ENCODE results near the gene DMRTC1B.
"Not testable (repeated sequence)": the region's sequence is repeated elsewhere in the genome, so short reads cannot be mapped to it uniquely, and the experiment has no call there.

The DMRTC1B gene, protein sequence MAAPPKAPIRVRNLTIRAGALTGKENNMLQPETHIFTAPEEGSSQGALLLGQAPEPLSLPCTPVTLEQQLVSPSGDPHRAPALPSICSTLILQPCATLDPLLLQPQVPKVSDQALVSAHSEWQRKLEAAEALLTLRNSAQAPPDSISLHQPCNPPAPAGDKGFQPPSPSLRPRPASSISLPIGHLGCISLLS

GRCh38 chrX:72776653-72777466 lies at the start of gene DMRTC1B:
Gene DMRTC1B, plus strand, starts transcription at chrX:72776890. Its CDS starts 68,246 bp downstream, at chrX:72845136.
- not testable (repeated sequence) for DNase-seq

GRCh38 chrX:72727846-72728245 lies 48.8 kb upstream of the DMRTC1B start:
- no peak for DNase-seq

DNA sequence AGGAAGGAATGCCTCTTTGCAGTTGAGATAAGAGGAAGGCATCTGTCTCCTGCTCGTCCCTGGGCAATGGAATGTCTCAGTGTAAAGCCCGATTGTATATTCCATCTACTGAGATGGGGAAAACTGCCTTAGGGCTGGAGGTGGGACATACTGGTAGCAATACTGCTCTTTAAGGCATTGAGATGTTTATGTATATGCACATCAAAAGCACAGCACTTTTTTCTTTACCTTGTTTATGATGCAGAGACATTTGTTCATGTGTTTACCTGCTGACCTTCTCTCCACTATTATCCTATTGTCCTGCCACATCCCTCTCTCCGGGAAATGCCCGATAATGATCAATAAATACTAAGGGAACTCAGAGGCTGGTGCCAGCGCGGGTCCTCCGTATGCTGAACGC lies 43.1 kb upstream of the DMRTC1B start:
- DNase-seq: not testable (repeated sequence)

- DNase-seq: no peak
These were observed 41.1 kb upstream of the DMRTC1B start for GRCh38 chrX:72735561-72735960.

DNA sequence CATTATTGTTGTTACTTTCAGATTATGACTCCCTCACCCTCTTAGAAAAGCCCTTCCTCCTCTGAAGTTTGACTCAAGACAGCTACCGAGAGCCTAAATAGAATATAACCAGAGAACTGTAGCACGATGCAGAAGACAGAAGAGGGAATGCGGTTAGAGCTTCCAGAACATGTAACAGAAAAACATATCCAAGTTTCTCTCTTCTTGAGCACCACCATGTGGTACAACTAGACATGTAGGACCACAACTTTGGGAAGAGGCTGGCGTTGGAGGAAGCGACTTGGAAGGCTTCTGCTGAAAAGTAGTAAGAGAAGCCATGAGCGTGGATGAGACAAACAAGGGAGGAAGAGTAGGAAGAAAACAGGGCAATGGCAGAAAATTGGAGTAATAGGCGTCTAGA lies 31.1 kb upstream of the DMRTC1B start:
- not testable (repeated sequence) for DNase-seq

GRCh38 chrX:72748545-72748944 lies 28.1 kb upstream of the DMRTC1B start:
- DNase-seq: not testable (repeated sequence)

DNA sequence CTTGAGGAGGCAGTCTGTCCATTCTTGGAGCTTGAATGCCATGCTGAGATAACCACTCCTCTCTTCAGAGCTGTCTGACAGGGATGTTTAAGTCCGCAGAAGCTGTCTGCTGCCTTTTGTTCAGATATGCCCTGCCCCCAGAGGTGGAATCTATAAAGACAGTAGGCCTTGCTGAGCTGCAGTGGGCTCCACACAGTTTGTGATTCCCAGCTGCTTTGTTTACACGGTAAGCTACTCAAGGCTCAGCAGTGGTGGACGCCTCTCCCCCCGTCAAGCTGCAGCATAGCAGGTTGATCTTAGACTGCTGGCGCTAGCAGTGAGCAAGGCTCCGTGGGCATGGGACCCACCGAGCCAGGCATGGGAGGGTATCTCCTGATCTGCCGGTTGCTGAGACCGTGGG lies 16.2 kb upstream of the DMRTC1B start:
- DNase-seq: not testable (repeated sequence)

DNA sequence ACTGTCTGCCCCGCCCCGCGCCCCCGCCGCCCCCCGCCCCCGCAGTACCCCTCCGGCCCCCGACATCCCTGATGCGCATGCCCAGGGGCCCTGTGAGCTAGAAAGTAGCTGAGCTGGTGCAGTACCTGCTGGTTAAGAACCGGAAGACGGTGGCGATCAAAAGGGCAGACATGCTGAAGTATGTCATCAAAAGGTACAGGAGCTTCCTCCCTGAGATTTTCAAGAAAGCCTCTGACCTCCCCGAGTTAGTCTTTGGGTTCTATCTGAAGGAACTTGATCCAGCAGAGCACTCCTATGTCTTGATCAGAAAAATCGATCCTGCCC lies 739 bp downstream of the DMRTC1B start:
- DNase-seq: not testable (repeated sequence)

- not testable (repeated sequence) for DNase-seq
These were observed 1.5 kb downstream of the DMRTC1B start for GRCh38 chrX:72778146-72778545.

GRCh38 chrX:72782560-72782959 lies 5.9 kb downstream of the DMRTC1B start, which contains the start of gene FAM236B:
Gene FAM236B, minus strand, starts transcription at chrX:72782660. Its CDS starts 100 bp downstream, at chrX:72782560.
- DNase-seq: not testable (repeated sequence)

- DNase-seq: not testable (repeated sequence)
These were observed 6.8 kb downstream of the DMRTC1B start for GRCh38 chrX:72783365-72783936.

GRCh38 chrX:72783964-72784363 lies 7.3 kb downstream of the DMRTC1B start:
- not testable (repeated sequence) for DNase-seq

DNA sequence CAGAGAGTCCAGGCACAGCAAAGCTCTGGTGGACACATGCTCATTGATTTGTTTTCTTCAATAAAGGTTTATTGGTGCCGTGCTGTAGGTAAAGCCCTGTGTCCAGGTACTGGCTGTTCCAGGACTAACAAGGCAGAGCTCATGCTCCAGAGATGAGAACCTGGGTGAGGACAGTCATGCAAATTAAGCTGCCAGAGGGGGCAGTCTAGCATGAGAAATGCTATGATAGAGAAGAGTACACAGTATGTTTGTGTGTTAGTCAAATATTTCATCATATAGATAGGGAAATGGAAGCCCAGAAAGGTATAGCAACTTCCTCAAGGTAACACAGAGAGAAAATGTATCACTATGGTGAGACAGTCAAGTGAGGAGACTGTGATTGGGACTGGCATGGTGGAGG lies 11.5 kb downstream of the DMRTC1B start:
- DNase-seq: not testable (repeated sequence)

- DNase-seq: not testable (repeated sequence)
These were observed 13.7 kb downstream of the DMRTC1B start for GRCh38 chrX:72790390-72790789.

DNA sequence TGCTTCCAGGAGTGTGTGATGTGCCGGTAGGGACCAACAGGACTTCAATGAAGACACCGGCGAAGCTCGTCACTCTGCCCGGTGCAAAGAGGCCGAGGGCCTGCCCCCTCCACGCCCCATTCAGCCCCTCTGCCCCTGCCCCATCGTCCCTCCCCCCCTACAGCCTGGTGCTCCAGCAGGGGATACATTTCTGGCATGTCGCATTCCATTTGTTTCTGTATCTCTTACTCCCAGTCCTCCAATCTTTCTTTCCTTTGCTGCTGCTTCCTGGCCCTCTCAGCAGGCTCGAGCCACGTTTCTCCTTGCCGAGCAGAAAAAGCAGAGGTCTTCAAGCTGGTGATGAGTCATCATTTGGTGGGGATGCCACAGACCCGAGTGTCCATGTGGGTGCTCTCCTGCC lies 31.4 kb downstream of the DMRTC1B start, which contains the start of gene FAM236D:
Gene FAM236D (minus strand): TSS at position 101 of the 400 bp plus-strand sequence. CDS start 100 bp downstream, at position 1.
- DNase-seq: not testable (repeated sequence)

- not testable (repeated sequence) for DNase-seq
These were observed 54.0 kb downstream of the DMRTC1B start for GRCh38 chrX:72830701-72831100.

DNA sequence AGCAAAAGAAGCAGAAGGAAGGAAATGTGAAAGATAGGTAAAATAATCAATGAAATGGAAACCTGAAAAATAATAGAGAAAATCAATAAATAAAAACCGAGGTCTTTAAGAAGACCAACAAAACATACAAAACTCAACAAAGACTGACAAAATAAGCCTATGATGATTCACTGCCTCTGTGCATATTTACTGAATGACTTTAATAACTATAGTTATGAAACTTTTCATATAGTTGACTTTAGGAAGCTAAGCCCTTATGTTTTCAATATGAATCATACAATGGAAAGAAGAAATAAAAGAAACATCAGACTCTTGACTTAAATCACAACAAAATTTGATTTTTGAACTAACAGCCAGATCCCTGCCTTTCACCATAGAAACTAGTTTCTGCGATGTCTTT lies 60.8 kb downstream of the DMRTC1B start:
- DNase-seq: not testable (repeated sequence)

DNA sequence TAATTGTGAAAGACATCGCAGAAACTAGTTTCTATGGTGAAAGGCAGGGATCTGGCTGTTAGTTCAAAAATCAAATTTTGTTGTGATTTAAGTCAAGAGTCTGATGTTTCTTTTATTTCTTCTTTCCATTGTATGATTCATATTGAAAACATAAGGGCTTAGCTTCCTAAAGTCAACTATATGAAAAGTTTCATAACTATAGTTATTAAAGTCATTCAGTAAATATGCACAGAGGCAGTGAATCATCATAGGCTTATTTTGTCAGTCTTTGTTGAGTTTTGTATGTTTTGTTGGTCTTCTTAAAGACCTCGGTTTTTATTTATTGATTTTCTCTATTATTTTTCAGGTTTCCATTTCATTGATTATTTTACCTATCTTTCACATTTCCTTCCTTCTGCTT lies 106.2 kb downstream of the DMRTC1B start:
- DNase-seq: not testable (repeated sequence)

- DNase-seq: not testable (repeated sequence)
These were observed 113.0 kb downstream of the DMRTC1B start for GRCh38 chrX:72889740-72890139.

Measured in right forelimb (tissue), 1 donor.